Measurements from ENCODE around the gene CLTA.
A peak's percentile ranks its signal among the peaks of the same experiment; 100 is the strongest.

GRCh38 chr9:36148311-36149051 lies 42.2 kb upstream of the CLTA start:
- TF ChIP-seq CTCF (IDR thresholded peaks at IDR 0.05) (no peak), EP300 (IDR thresholded peaks at IDR 0.05) (no peak), POLR2A (IDR thresholded peaks at IDR 0.05) (no peak), POLR2AphosphoS5 (IDR thresholded peaks at IDR 0.05) (peak in 1 of 3 donors; percentile 19)
